PC-9 (cell line): ENCODE measurements around the gene TRAM2. TPM values are rescaled to one million over a fixed set of nuclear protein-coding genes. Genes with fewer than 3 reads are reported as not detected.

Source experiments
- BruUV-seq: library from RNA; stranded (reverse); fragments of 400-500 nt; replicated peaks from 2 replicates; lab custom pipeline; 2021; lab: Mats Ljungman, UMichigan
- CTCF ChIA-PET: fragments of 300-600 bp; sonication (Branson Sonifier 250); formaldehyde crosslinking; loops from one replicate; lab custom pipeline; 2022; ENCODE audit warnings: antibody characterized with exemption; lab: Charles Lee
- POLR2A ChIA-PET: fragments of 300-600 bp; sonication (Branson Sonifier 250); formaldehyde crosslinking; loops from one replicate; lab custom pipeline; 2022; ENCODE audit warnings: antibody characterized with exemption; ENCODE audit not compliant: unreplicated experiment; lab: Charles Lee
- DNase-seq, 2 experiments: peaks; one replicate each; pipeline versions ENCODE4 v3.0.0 to v3.0.0-alpha.2; 2015 to 2022; ENCODE audit warnings: mixed read lengths in 1 of 2
- H2AFZ ChIP-seq: fragments of 200-600 bp; sonication (generic); 2 replicates; pipeline ENCODE4 v1.8.1; 2017; ENCODE audit warnings: antibody characterized with exemption
- H3F3A ChIP-seq: fragments of 200-600 bp; sonication (generic); 2 replicates; pipeline ENCODE4 v1.8.1; 2017; ENCODE audit warnings: antibody characterized with exemption, mild to moderate bottlenecking, low read depth; ENCODE audit not compliant: insufficient read depth
- H3K27ac ChIP-seq: fragments of 200-600 bp; sonication (generic); 2 replicates; pipeline ENCODE4 v1.6.1; 2016; ENCODE audit warnings: mixed run types
- H3K27me3 ChIP-seq: fragments of 200-600 bp; sonication (generic); 2 replicates; pipeline ENCODE4 v1.6.1; 2016; ENCODE audit warnings: low read depth, mixed run types; ENCODE audit not compliant: insufficient read depth
- H3K36me3 ChIP-seq: fragments of 200-600 bp; sonication (generic); 2 replicates; pipeline ENCODE4 v1.6.1; 2016; ENCODE audit warnings: low read depth, mixed run types
- H3K4me1 ChIP-seq: fragments of 200-600 bp; sonication (generic); replicated peaks from 2 replicates; pipeline ENCODE4 v1.6.1; 2016; ENCODE audit warnings: mixed run types; ENCODE audit not compliant: insufficient read depth
- H3K4me2 ChIP-seq: fragments of 200-600 bp; sonication (generic); 2 replicates; pipeline ENCODE4 v1.6.1; 2017; ENCODE audit warnings: mixed run types
- H3K4me3 ChIP-seq: fragments of 200-600 bp; sonication (generic); 2 replicates; pipeline ENCODE4 v1.6.1; 2016; ENCODE audit warnings: mixed run types
- H3K79me2 ChIP-seq: fragments of 200-600 bp; sonication (generic); 2 replicates; pipeline ENCODE4 v1.6.1; 2017; ENCODE audit warnings: low read depth, mixed run types
- H3K9me2 ChIP-seq: fragments of 200-600 bp; sonication (generic); 2 replicates; pipeline ENCODE4 v1.8.1; 2017; ENCODE audit warnings: mild to moderate bottlenecking; ENCODE audit not compliant: insufficient read depth
- H3K9me3 ChIP-seq: fragments of 200-600 bp; sonication (generic); 2 replicates; pipeline ENCODE4 v1.8.1; 2016; ENCODE audit warnings: low read depth; ENCODE audit not compliant: insufficient read depth
- H4K20me1 ChIP-seq: fragments of 200-600 bp; sonication (generic); 2 replicates; pipeline ENCODE4 v1.8.1; 2017; ENCODE audit not compliant: insufficient read depth
- EZH2 ChIP-seq: fragments of 200-600 bp; sonication (generic); IDR thresholded peaks from 2 replicates; pipeline ENCODE4 v1.8.0; 2017; ENCODE audit warnings: antibody characterized with exemption, low read depth
- intact Hi-C: fragments of 100-400 bp; cut with micrococcal nuclease; formaldehyde crosslinking; loops from one replicate; pipeline ENCODE4 v1.10.0; 2022; ENCODE audit not compliant: unreplicated experiment
- total RNA-seq: library from RNA; stranded (reverse); gene quantifications from 2 replicates; pipeline ENCODE4 v1.2.3, GENCODE V29; 2021
- TF ChIP-seq, protein P1 (sequence below): fragments of 200-600 bp; sonication (generic); conservative IDR thresholded peaks from 2 replicates; pipeline ENCODE4 v1.6.1; 2017; ENCODE audit warnings: mixed run types, antibody characterized with exemption, mild to moderate bottlenecking, moderate library complexity

Gene TRAM2
- total RNA-seq, 1 experiment from 2014 or later: 40.9 TPM

DNA sequence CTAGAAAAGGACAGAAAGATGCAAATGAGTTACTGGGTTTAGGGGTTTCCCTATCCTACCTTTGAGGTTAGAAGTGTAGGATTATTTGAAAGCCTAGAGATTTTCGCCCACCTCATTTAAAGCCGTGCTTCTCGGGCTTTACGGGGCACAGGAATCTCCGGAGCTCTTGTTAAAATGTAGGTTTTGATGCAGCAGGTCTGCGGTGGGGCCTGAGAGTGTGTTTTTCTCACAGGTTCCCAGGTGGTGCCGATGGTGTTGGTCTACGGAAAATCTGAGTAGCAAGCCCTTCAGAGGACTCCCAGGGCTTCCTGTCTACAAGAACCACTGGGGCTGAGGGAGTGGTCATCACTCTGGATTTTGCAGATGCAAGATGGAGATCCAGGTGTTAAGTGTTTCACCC is 47.5 kb downstream of the TRAM2 start:
- no peak overlapping the region for H3K27ac ChIP-seq
- no peak overlapping the region for H2AFZ ChIP-seq
- no peaks in the 10 kb centered on the region for H3K36me3 ChIP-seq
- H3K4me3 ChIP-seq: no peak overlapping the region
- DNase-seq: no peak
- no peaks in the 10 kb centered on the region for H3K27me3 ChIP-seq
- H3F3A ChIP-seq: no peaks in the 10 kb centered on the region
- no peak overlapping the region for H3K4me2 ChIP-seq
- BruUV-seq: no TSS peak
- ChIA-PET CTCF (no interaction called here), POLR2A (no interaction called here)
- no peaks in the 10 kb centered on the region for H3K79me2 ChIP-seq
- H3K4me1 ChIP-seq: no peaks in the 10 kb centered on the region
- no peak for TF ChIP-seq EZH2
- TF ChIP-seq, protein P1, sequence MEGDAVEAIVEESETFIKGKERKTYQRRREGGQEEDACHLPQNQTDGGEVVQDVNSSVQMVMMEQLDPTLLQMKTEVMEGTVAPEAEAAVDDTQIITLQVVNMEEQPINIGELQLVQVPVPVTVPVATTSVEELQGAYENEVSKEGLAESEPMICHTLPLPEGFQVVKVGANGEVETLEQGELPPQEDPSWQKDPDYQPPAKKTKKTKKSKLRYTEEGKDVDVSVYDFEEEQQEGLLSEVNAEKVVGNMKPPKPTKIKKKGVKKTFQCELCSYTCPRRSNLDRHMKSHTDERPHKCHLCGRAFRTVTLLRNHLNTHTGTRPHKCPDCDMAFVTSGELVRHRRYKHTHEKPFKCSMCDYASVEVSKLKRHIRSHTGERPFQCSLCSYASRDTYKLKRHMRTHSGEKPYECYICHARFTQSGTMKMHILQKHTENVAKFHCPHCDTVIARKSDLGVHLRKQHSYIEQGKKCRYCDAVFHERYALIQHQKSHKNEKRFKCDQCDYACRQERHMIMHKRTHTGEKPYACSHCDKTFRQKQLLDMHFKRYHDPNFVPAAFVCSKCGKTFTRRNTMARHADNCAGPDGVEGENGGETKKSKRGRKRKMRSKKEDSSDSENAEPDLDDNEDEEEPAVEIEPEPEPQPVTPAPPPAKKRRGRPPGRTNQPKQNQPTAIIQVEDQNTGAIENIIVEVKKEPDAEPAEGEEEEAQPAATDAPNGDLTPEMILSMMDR: no peak
- H3K9me2 ChIP-seq: no peaks in the 10 kb centered on the region
- H4K20me1 ChIP-seq: no peaks in the 10 kb centered on the region
- no peaks in the 10 kb centered on the region for H3K9me3 ChIP-seq
- intact Hi-C loops: no loop called here

DNA sequence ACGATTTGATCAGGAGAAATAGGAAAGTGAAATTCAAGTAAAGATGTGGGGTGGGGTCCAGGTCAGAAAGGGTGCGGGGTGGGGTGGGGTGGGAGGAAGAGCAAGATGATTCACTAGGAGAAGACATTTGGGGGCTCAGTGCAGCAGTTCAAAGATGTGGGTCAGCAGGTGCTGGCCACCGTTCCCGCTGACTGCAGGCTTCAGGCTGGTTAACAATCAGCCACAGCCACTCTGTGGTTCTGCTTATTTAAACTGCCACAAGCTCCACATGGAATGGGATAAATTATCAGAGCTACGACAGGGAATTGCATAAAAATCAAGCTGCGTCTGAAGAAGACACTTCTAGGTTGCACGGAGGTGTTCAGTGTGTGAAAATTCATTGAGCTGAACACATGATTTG is 49.4 kb downstream of the TRAM2 start:
- Histone ChIP-seq H3K4me3 (no peak overlapping the region), H3K36me3 (no peaks in the 10 kb centered on the region), H3F3A (peaks cover 7% of the 10 kb centered on the region; the same call in 1 of the 2 replicates), H3K9me3 (no peaks in the 10 kb centered on the region), H3K9me2 (no peaks in the 10 kb centered on the region), H3K4me2 (no peak overlapping the region), H2AFZ (no peak overlapping the region), H4K20me1 (no peaks in the 10 kb centered on the region), H3K27ac (no peak overlapping the region), H3K79me2 (no peaks in the 10 kb centered on the region), H3K27me3 (no peaks in the 10 kb centered on the region), H3K4me1 (peaks cover 7% of the 10 kb centered on the region; the same call in 1 of the 2 replicates)
- ChIA-PET CTCF (no interaction called here), POLR2A (no interaction called here)
- no peak for DNase-seq
- TF ChIP-seq, protein P1: no peak
- TF ChIP-seq EZH2: no peak
- intact Hi-C loops: no loop called here
- no TSS peak for BruUV-seq

DNA sequence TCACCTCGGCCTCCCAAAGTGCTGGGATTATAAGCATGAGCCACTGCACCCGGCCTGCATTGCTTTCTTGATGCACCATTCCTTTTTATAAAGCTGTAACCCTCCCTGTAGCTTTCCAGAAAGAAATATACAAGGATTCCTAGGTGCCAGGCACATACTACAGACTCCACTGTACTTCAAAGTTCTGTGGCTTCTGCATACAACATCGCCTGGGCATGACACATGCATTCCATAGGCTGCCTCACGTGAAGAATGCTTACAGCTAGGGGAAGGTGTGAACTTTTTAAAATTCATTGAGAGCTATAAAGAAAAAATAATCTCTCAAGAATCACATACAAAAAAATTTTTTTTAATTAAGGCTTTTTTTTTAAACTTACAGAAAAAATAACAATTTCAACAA is 50.2 kb downstream of the TRAM2 start:
- Histone ChIP-seq H2AFZ (no peak overlapping the region), H4K20me1 (no peaks in the 10 kb centered on the region), H3F3A (peaks cover 7% of the 10 kb centered on the region; the same call in 1 of the 2 replicates), H3K4me1 (peaks cover 11% of the 10 kb centered on the region; the same call in 1 of the 2 replicates), H3K36me3 (no peaks in the 10 kb centered on the region), H3K27ac (no peak overlapping the region), H3K4me2 (no peak overlapping the region), H3K9me2 (no peaks in the 10 kb centered on the region), H3K79me2 (no peaks in the 10 kb centered on the region), H3K27me3 (no peaks in the 10 kb centered on the region), H3K4me3 (no peak overlapping the region), H3K9me3 (no peaks in the 10 kb centered on the region)
- intact Hi-C loops: no loop called here
- no TSS peak for BruUV-seq
- ChIA-PET CTCF (no interaction called here), POLR2A (interaction anchor here (0.6 kb wide), 1 partner anchor 803 kb away, joined by 4 read pairs; no protein-coding TSS in a partner anchor)
- TF ChIP-seq, protein P1: no peak
- no peak for TF ChIP-seq EZH2
- DNase-seq: no peak
